Activated T-helper 1 cell treated with anti-CD3 and anti-CD28 coated beads, Interleukin-12 subunit alpha, Interleukin-12 subunit beta, Interleukin-2, Interleukin-4 antibody, amounts not matched to agents 30 ng/mL and 10 ng/mL and 1 ng/mL, durations not matched to agents 14 hours and 24 hours and 36 hours (primary cell): ENCODE measurements around the gene LRP1B. TPM values are rescaled to one million over a fixed set of nuclear protein-coding genes. Genes with fewer than 3 reads are reported as not detected.
"Not testable (repeated sequence)": the region's sequence is repeated elsewhere in the genome, so short reads cannot be mapped to it uniquely, and the experiment has no call there.

Experiments
- DNase-seq: peaks from one replicate; pipeline ENCODE4 v3.0.0; 2021; ENCODE audit warnings: low spot score
- H3K27ac Mint-ChIP-seq: one replicate; pipeline ENCODE4 v1.8.0; 2021; ENCODE audit warnings: mild to moderate bottlenecking, mixed read lengths
- H3K27me3 Mint-ChIP-seq: one replicate; pipeline ENCODE4 v1.8.0; 2022; ENCODE audit warnings: mild to moderate bottlenecking, moderate library complexity, mixed read lengths; ENCODE audit not compliant: insufficient read depth
- H3K36me3 Mint-ChIP-seq: one replicate; pipeline ENCODE4 v1.8.0; 2021; ENCODE audit warnings: low read depth, mixed read lengths
- H3K4me1 Mint-ChIP-seq: one replicate; pipeline ENCODE4 v1.8.0; 2021; ENCODE audit warnings: low read depth, mixed read lengths
- H3K4me3 Mint-ChIP-seq: one replicate; pipeline ENCODE4 v1.8.0; 2021; ENCODE audit warnings: mild to moderate bottlenecking, moderate library complexity, mixed read lengths
- H3K9me3 Mint-ChIP-seq: one replicate; pipeline ENCODE4 v1.8.0; 2021; ENCODE audit warnings: mixed read lengths
- intact Hi-C: fragments of 100-400 bp; cut with micrococcal nuclease; formaldehyde crosslinking; loops from one replicate; pipeline ENCODE4 v1.15.1; 2024
- total RNA-seq: library from RNA; stranded (reverse); gene quantifications from 2 replicates; pipeline ENCODE4 v1.2.3, GENCODE V29; 2022

LRP1B gene
- total RNA-seq, 1 donor from 2014 or later = not detected

DNA sequence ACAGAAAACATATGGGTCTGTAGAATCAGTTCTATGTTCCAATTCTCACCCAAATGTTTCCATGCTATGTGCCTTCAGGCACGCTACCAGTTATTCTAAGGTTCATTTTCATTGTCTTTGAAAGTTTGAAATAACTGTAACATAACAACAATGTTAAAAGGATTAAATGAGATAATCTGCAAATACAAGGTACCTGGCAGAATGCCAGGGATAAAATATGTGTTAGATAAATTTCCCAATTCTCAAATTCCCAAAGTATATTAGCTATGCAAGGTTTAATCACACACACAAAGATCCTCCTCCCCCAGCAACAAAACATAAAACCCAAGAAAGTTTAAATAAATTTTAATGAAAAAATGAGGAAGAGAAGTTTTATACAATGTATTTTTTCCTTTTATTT is 261.2 kb downstream of the LRP1B start:
- Mint-ChIP-seq H3K36me3 (no peaks in the 10 kb centered on the region), H3K27ac (no peak overlapping the region), H3K9me3 (peaks cover 7% of the 10 kb centered on the region), H3K27me3 (no peaks in the 10 kb centered on the region), H3K4me1 (no peaks in the 10 kb centered on the region), H3K4me3 (no peak overlapping the region)
- DNase-seq = no peak
- intact Hi-C loops = no loop called here

DNA sequence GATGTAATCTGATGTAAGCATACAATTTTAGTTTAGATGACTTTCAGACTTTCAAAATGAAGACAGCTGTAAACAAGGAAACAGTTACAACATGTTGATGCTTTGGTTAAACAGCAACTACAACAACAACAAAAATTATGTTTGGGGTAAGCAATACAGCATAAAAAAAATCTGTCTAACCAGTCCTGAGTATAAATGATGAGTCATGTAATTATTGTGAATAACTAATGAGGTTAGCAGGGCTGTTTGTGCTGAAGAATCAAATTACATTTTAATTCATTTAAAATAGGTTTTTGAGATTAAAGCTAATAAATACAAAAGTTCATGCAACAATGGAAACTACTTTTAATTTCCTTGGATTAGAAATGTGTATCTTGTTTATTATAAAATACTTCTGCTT is 266.9 kb downstream of the LRP1B start:
- DNase-seq = no peak
- Mint-ChIP-seq H3K27me3 (no peaks in the 10 kb centered on the region), H3K27ac (no peak overlapping the region), H3K9me3 (peaks cover 4% of the 10 kb centered on the region), H3K36me3 (no peaks in the 10 kb centered on the region), H3K4me1 (no peaks in the 10 kb centered on the region), H3K4me3 (no peak overlapping the region)
- intact Hi-C loops = no loop called here

DNA sequence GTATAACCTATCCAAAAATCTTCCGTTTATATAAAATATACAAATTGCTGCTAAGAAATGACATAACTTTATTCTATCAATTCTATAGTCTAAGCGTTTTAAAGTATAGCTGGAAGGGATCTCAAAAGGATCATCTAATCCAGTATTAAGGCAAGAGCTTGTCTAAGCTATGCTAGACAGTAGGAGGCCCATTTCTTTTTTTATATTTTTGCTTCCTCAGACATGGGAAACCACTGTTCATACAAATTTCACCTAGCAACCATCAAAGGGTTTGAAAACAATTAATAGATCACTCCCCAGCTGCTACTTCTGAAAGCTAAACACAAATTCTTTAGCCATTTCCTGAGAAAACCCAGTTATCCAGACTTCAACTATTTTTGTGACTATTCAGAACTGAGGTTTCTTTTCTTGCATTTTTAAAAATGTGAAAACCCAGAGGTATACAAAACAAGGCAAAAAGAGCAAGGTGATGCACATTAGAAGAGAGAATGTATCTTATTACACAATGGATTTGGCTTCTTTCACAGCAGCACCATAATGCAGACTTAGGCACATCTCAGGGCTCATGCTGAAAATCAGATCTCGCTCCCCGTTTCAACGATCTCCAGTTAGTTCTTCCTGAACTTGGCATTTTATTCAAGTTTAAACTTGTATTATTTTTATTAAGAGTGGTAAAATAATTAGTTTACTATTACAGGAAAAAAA is 274.4 kb downstream of the LRP1B start:
- intact Hi-C loops = no loop called here
- H3K27ac Mint-ChIP-seq = no peak overlapping the region
- peaks cover 4% of the 10 kb centered on the region for H3K9me3 Mint-ChIP-seq
- no peak overlapping the region for H3K4me3 Mint-ChIP-seq
- no peaks in the 10 kb centered on the region for H3K36me3 Mint-ChIP-seq
- no peaks in the 10 kb centered on the region for H3K4me1 Mint-ChIP-seq
- DNase-seq = no peak
- H3K27me3 Mint-ChIP-seq = no peaks in the 10 kb centered on the region

DNA sequence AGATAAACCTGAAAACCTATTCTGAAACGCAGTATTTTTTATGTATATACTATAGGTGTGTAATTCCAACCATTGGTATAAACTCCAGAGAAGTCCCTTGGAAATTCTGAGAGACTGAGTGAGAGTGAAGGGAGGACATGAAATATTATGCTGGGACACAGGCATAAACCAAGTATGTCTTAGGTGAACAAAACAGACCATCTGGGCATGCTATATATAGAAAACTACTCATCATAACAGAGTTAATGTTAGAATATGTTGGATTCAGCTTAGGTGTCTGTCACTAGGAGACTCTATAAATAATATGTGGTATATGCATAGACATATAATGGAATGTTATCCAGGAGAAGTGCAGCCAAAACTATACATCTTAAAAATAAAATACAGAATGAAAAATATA is 282.6 kb downstream of the LRP1B start:
- DNase-seq = no peak

DNA sequence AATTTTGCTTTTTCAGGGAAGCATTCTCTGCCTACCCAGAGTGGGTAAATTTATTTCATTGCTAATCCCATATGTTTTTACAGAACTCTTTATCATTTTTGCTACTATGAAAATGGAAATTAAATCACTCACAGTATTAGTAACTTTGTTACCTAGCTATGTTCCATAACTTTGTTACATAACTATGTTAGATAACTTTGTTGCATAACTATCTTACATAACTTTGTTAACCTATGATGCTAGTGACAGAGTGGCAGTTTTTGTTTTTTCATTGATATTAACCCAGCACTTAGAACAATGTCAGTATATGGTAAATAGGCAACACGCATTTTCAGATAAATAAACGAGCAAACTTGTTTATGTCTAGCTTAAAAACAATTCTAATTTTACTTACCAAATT is 286.6 kb downstream of the LRP1B start:
- H3K4me1 Mint-ChIP-seq = no peaks in the 10 kb centered on the region
- no peak for DNase-seq
- no peaks in the 10 kb centered on the region for H3K9me3 Mint-ChIP-seq
- no peaks in the 10 kb centered on the region for H3K27me3 Mint-ChIP-seq
- H3K4me3 Mint-ChIP-seq = no peak overlapping the region
- no peak overlapping the region for H3K27ac Mint-ChIP-seq
- intact Hi-C loops = no loop called here
- H3K36me3 Mint-ChIP-seq = no peaks in the 10 kb centered on the region

More for the DNA sequence above, 282.6 kb downstream of the LRP1B start:
- H3K4me1 Mint-ChIP-seq = no peaks in the 10 kb centered on the region
- no peaks in the 10 kb centered on the region for H3K27me3 Mint-ChIP-seq
- no peak overlapping the region for H3K4me3 Mint-ChIP-seq
- H3K36me3 Mint-ChIP-seq = no peaks in the 10 kb centered on the region
- no peak overlapping the region for H3K27ac Mint-ChIP-seq
- H3K9me3 Mint-ChIP-seq = no peaks in the 10 kb centered on the region
- intact Hi-C loops = no loop called here

DNA sequence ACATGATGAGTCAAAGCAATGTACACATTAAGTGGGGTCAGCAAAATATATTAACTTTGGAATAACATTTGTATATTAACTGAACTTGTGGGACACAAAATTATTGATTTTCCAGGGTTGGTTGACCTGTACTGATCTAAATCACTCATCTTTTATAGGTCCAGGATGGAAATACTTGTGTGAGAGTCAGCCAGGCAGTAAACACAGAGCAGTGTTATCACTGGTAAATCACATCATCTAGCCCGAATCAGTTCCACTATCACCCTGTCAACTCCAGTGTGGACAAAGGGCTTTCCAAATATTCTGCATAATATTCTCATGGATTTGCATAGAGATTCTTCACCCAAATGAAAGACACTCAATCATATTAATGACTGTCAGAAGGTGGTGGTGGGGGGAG is 295.7 kb downstream of the LRP1B start:
- Mint-ChIP-seq H3K27me3 (no peaks in the 10 kb centered on the region), H3K36me3 (no peaks in the 10 kb centered on the region), H3K4me1 (no peaks in the 10 kb centered on the region), H3K27ac (no peak overlapping the region), H3K9me3 (no peaks in the 10 kb centered on the region), H3K4me3 (no peak overlapping the region)
- no peak for DNase-seq
- intact Hi-C loops = no loop called here

DNA sequence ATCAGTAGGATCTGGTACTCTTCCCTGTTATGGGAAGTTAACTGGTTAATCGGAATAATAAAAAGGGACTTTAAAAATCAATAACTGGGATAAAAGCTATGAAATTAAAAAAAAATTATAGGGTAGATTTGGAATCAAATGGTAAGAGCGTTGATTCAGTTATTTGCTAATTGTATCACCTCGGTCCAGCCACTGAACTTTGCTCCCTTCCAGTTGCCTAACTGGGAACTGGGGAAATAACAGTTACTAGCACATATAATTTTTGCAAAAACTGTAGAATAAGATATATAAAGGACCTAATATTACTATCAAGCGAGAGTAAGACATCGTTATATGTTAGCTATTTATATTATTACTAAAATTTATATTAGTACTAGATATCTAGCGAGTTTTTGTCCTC is 302.1 kb downstream of the LRP1B start:
- no peaks in the 10 kb centered on the region for H3K27me3 Mint-ChIP-seq
- DNase-seq = no peak
- H3K36me3 Mint-ChIP-seq = no peaks in the 10 kb centered on the region
- no peaks in the 10 kb centered on the region for H3K4me1 Mint-ChIP-seq
- H3K4me3 Mint-ChIP-seq = no peak overlapping the region
- H3K9me3 Mint-ChIP-seq = peaks cover 9% of the 10 kb centered on the region
- no peak overlapping the region for H3K27ac Mint-ChIP-seq
- intact Hi-C loops = no loop called here

DNA sequence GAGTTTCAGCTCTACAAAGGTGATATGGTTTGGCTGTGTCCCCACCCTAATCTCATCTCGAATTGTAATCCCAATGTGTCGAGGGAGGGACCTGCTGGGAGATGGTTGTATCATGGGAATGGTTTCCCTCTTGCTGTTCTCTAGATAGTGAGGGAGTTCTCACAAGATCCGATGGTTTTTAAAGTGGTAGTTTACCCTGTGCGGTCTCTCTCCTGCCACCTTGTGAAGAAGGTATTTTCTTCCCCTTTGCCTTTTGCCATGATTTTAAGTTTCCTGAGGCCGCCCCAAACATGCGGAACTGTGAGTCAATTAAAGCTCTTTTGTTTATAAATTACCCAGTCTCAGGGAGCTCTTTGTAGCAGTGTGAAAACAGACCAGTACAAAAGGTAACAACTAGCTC is 306.0 kb downstream of the LRP1B start:
- Mint-ChIP-seq H3K9me3 (peaks cover 9% of the 10 kb centered on the region), H3K4me1 (no peaks in the 10 kb centered on the region), H3K36me3 (no peaks in the 10 kb centered on the region), H3K27me3 (no peaks in the 10 kb centered on the region), H3K27ac (no peak overlapping the region), H3K4me3 (no peak overlapping the region)
- DNase-seq = no peak
- intact Hi-C loops = no loop called here

DNA sequence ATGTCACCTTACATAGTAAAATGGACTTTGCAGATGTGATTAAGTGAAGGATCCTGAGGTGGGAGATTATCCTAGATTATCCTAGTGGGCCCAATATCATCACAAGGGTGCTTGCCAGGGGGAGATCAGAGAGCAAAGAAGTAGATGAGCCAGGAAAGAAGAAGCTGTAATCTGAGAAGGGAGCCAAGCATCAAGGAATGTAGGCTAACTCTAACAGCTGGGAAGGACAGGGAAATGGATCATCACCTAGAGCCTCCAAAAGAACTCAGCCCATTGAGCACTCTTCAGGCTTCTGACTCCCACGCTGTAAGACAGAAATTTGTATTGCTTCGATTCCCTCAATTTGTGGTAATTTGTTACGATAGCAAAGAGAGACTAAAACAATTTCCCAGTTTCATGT is 309.9 kb downstream of the LRP1B start:
- Mint-ChIP-seq H3K4me1 (no peaks in the 10 kb centered on the region), H3K27me3 (no peaks in the 10 kb centered on the region), H3K9me3 (peaks cover 13% of the 10 kb centered on the region), H3K27ac (no peak overlapping the region), H3K36me3 (no peaks in the 10 kb centered on the region), H3K4me3 (no peak overlapping the region)
- intact Hi-C loops = no loop called here
- DNase-seq = no peak

DNA sequence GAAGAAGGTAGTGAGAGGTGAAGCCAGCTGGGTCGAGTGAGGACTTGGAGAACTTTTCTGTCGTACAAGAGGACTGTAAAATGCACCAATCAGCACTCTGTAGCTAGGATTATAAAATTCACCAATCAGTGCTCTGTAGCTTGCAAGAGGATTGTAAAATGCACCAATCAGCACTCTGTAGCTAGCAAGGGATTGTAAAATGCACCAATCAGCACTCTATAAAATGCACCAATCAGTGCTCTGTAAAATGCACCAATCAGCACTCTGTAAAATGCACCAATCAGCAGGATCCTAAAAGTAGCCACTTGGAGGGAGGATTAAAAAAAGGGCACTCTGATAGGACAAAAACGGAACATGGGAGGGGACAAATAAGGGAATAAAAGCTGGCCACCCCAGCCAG is 315.5 kb downstream of the LRP1B start:
- H3K27ac Mint-ChIP-seq, H3K27me3 Mint-ChIP-seq, intact Hi-C loops, DNase-seq, H3K4me3 Mint-ChIP-seq, H3K4me1 Mint-ChIP-seq, H3K36me3 Mint-ChIP-seq: not testable (repeated sequence)
- peaks cover 33% of the 10 kb centered on the region for H3K9me3 Mint-ChIP-seq

DNA sequence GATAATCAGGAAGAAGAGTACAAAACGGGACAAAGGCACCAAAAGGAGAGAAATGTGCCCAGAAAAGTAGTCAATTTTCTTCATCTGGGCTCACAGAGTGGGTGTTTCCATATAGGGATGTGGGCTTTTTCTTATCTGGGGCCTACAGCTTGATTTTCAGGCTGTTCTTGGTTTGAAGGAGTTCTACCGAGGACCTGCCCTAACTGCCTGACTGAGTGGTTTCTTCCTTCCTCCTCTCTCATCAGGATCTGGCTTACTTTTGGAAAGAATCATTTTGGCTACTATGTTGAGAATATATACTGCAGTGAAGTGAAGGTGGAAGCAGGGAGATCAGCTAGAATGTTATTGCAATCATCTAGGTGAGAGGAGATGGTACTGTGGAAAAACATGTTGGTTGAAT is 316.7 kb downstream of the LRP1B start:
- no peaks in the 10 kb centered on the region for H3K36me3 Mint-ChIP-seq
- H3K4me1 Mint-ChIP-seq = no peaks in the 10 kb centered on the region
- intact Hi-C loops = no loop called here
- H3K4me3 Mint-ChIP-seq = no peak overlapping the region
- H3K9me3 Mint-ChIP-seq = peaks cover 30% of the 10 kb centered on the region
- DNase-seq = no peak
- no peak overlapping the region for H3K27ac Mint-ChIP-seq
- no peaks in the 10 kb centered on the region for H3K27me3 Mint-ChIP-seq

DNA sequence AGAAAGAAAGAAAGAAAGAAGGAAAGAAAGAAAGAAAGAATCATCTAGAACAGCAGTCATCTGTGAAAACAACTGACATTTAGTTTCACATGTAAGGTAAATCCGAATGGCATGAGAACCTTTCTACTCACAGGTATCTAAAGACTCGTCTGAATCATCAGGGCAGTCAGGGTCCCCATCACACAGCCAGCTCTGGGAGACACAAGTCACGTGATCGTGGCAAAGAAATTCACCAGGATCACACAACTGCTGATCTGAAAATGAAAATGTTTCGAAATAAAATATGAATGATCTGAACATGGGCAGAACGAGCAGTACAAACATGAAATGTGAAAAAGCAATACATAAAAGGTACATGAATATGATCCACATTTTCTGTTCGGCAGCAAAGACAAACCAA is 320.7 kb downstream of the LRP1B start:
- no peak overlapping the region for H3K27ac Mint-ChIP-seq
- intact Hi-C loops = no loop called here
- no peak for DNase-seq
- no peak overlapping the region for H3K4me3 Mint-ChIP-seq
- H3K27me3 Mint-ChIP-seq = no peaks in the 10 kb centered on the region
- H3K36me3 Mint-ChIP-seq = no peaks in the 10 kb centered on the region
- peaks cover 26% of the 10 kb centered on the region for H3K9me3 Mint-ChIP-seq
- H3K4me1 Mint-ChIP-seq = no peaks in the 10 kb centered on the region

DNA sequence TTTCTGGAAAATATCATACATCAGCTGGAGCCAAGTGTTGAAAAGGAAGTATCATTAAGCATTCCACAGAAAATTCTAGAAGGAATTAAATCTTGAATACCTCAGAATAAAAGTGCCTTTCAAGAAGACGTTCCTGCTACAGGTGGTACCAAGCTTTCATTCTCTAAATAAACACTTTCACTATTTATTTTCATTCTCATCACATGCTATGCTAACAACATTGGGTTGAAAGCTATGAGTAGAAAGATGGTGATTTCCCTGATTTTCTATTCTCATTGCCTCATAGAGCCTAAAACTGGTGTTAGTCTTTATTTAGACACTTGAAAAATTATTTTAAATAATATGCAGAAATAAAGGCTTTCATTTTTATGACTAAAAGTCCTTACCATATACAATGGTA is 324.7 kb downstream of the LRP1B start:
- DNase-seq = no peak
- Mint-ChIP-seq H3K4me1 (no peaks in the 10 kb centered on the region), H3K27ac (no peak overlapping the region), H3K4me3 (no peak overlapping the region), H3K27me3 (no peaks in the 10 kb centered on the region), H3K36me3 (no peaks in the 10 kb centered on the region), H3K9me3 (peaks cover 8% of the 10 kb centered on the region)
- intact Hi-C loops = no loop called here

DNA sequence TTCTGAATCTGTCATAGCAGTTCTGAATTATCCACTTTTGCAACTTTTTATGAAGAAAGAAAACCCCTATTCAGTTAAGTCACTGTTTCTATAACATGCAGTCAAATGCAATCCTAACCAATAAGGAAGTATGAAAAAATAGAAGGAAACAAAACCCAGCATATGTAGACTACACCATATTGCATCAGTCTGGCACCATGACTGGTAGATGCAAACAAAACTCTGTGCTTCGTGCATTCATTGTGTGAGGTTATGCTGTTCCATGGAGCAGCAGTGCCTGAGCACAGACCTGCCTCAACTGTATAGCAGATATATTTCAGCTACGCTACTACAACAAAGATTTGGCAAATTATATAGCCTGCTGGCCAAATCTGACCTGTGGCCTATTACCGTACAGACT is 325.5 kb downstream of the LRP1B start:
- no peaks in the 10 kb centered on the region for H3K4me1 Mint-ChIP-seq
- DNase-seq = no peak
- peaks cover 8% of the 10 kb centered on the region for H3K9me3 Mint-ChIP-seq
- intact Hi-C loops = no loop called here
- H3K27me3 Mint-ChIP-seq = no peaks in the 10 kb centered on the region
- no peaks in the 10 kb centered on the region for H3K36me3 Mint-ChIP-seq
- no peak overlapping the region for H3K27ac Mint-ChIP-seq
- no peak overlapping the region for H3K4me3 Mint-ChIP-seq
